ENCODE data around the gene C1orf198.

Gene C1orf198

DNA sequence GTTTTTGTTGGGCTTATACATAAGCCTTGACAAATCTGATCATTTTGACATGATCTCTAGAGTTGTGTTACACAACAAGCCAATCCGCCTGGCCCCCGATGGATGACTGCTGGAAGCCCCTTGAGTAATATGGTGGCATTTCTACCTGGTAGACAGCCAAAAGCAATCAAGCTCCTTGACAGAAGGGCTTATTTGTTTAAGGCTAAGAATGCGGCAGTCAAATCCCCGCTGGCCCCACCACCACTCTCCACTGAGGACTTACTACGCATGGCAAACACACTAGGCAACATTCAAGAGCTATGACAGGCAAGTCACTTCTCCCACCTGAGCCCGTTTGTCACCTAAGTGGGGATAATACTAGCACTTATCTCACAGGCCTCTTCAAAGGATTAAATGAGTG is 33.4 kb upstream of the C1orf198 start:
- no peak for DNase-seq (ENCODE audit: low read depth)
- no peak overlapping the region for H3K4me3 ChIP-seq (ENCODE audit: low read depth, low read length)
- TF ChIP-seq, protein P1, sequence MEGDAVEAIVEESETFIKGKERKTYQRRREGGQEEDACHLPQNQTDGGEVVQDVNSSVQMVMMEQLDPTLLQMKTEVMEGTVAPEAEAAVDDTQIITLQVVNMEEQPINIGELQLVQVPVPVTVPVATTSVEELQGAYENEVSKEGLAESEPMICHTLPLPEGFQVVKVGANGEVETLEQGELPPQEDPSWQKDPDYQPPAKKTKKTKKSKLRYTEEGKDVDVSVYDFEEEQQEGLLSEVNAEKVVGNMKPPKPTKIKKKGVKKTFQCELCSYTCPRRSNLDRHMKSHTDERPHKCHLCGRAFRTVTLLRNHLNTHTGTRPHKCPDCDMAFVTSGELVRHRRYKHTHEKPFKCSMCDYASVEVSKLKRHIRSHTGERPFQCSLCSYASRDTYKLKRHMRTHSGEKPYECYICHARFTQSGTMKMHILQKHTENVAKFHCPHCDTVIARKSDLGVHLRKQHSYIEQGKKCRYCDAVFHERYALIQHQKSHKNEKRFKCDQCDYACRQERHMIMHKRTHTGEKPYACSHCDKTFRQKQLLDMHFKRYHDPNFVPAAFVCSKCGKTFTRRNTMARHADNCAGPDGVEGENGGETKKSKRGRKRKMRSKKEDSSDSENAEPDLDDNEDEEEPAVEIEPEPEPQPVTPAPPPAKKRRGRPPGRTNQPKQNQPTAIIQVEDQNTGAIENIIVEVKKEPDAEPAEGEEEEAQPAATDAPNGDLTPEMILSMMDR (IDR thresholded peaks at IDR 0.05; ENCODE audit: low read depth, low read length, missing control alignments) = no peak

DNA sequence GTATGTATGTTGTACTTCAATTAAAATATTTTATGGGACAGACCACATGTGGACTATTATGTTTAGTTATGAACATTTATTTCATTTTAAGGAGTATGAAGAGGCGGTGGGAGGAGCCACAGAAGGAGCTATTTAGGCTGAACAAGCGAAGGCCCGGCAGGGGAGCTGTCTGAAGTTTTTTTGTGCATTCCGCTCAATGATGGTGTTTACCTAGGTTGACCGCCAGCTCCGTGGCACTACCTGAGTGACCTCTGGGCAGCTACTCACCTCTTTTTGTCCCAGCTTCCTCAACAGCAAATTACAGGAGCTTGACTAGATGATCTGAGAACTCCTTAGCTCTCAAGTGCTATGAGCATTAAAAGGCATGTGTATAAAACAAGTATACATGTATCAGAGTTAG is 32.7 kb upstream of the C1orf198 start:
- no peak for DNase-seq (ENCODE audit: low read depth)
- TF ChIP-seq, protein P1 (IDR thresholded peaks at IDR 0.05; ENCODE audit: low read depth, low read length, missing control alignments) = no peak
- no peak overlapping the region for H3K4me3 ChIP-seq (ENCODE audit: low read depth, low read length)

DNA sequence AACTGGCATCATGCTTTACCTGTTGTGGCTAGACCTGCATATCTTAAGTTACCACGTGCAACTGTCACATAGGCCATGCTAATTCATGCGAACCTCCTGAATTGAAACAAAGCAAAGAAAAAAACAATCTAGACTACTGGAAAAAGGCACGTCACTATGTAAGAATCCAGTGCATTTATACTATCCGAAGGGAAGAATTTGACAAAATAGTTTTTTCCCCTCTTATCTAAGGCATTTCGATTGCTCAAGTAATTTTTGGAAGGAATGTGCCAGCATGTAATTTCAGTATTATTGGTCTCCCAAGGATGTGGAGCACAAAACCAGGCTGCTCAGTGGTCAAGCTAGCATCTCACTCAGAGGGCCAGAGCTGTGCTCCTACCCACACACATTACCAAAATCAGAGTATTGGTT is 31.5 kb upstream of the C1orf198 start:
- DNase-seq (ENCODE audit: low read depth) = no peak
- H3K4me3 ChIP-seq (ENCODE audit: low read depth, low read length) = no peak overlapping the region
- TF ChIP-seq, protein P1 (IDR thresholded peaks at IDR 0.05; ENCODE audit: low read depth, low read length, missing control alignments) = no peak

DNA sequence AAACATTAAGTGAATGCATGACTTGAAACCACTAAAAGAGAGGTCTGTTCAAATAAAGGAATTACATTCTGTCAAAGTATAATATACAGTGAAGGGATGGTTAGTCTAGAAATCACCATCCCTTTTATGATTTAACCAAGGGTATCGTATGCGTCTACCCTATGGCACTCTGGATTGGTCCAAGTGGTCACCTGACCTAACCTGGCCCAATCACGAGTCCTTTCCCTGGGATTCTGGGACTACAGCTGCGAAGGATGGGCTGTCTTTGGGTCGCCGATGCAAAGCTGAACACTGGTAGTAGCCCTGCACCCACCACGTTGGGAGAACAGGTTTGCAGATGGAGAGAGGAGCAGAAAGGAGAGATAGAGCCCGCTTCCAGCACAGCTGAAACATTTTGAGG is 30.4 kb upstream of the C1orf198 start:
- TF ChIP-seq, protein P1 (IDR thresholded peaks at IDR 0.05; ENCODE audit: low read depth, low read length, missing control alignments) = no peak
- no peak overlapping the region for H3K4me3 ChIP-seq (ENCODE audit: low read depth, low read length)
- no peak for DNase-seq (ENCODE audit: low read depth)

DNA sequence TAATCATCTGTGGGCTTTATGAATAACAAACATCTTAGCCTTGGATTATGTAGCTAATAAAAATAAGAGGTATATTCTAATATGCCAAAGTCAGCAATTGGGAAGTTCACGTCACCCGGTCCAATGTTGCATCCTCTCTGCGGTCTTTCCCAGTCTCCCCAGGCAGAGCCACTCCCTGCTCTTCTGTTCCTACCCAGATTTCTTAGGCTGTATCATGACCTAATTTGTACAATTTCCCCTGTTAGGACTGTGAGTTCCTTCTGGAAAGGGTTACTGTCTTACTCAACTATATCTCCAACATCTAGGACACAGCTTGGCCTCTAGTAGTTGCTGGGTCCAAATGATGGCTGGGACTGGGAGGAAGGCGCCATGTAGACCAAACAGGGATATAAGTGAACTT is 29.8 kb upstream of the C1orf198 start:
- TF ChIP-seq, protein P1 (IDR thresholded peaks at IDR 0.05; ENCODE audit: low read depth, low read length, missing control alignments) = no peak
- DNase-seq (ENCODE audit: low read depth) = no peak
- H3K4me3 ChIP-seq (ENCODE audit: low read depth, low read length) = no peak overlapping the region

DNA sequence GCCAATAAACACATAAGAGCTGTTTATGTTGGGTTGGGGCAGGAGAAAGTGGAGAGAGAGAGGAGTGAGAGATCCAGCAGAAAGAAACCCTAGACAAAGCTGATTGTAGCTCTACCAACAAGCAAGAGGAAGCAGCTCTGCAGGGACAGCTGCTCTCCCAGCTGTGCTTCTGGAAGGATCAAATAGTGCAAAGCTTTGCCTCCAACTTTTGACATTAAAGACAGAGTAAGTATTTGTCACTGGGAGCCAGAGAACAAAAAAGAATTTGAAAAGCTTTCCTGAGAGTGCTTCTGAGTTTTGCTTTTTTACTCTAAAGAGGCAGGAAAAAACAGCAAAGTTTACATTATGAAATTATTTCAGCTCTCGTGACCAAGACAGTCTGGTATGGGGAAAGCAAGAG is 28.5 kb upstream of the C1orf198 start:
- DNase-seq (ENCODE audit: low read depth) = no peak
- TF ChIP-seq, protein P1 (IDR thresholded peaks at IDR 0.05; ENCODE audit: low read depth, low read length, missing control alignments) = no peak
- H3K4me3 ChIP-seq (ENCODE audit: low read depth, low read length) = no peak overlapping the region

DNA sequence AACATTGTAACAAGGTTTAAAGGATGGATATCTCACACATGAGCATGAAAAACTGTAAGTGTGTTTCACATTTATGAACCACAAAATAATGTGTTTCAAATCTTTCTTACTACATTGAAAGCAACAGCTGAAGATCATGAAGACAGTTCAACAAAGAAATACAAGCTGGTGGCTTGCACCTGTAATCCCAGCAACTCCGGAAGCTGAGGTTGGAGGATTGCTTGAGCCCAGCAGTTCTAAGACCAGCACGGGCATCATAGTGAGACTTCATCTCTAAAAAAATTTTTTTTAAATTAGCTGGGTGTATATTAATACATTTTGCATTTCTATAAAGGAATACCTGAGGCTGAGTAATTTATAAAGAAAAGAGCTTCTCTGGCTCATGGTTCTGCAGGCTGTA is 27.1 kb upstream of the C1orf198 start:
- DNase-seq (ENCODE audit: low read depth) = no peak
- TF ChIP-seq, protein P1 (IDR thresholded peaks at IDR 0.05; ENCODE audit: low read depth, low read length, missing control alignments) = no peak
- H3K4me3 ChIP-seq (ENCODE audit: low read depth, low read length) = no peak overlapping the region

Measured in GM12864 (cell line).